CD14-positive monocyte (primary cell): ENCODE results near the gene EPHA3. TPM values are rescaled to one million over a fixed set of nuclear protein-coding genes. Genes with fewer than 3 reads are reported as not detected.

Experiments
- DNase-seq, 3 donors: peaks; one replicate each; pipeline ENCODE4 v3.0.0-alpha.2; 2011 to 2022
- H2AFZ ChIP-seq: 2 replicates; pipeline ENCODE4 v1.6.0; 2012; ENCODE audit warnings: mild to moderate bottlenecking, low read depth, low read length, inconsistent platforms; ENCODE audit not compliant: insufficient read depth, poor library complexity, severe bottlenecking
- H3K27ac ChIP-seq, 2 donors: 1 replicate in 1 of 2; 2 replicates in 1 of 2; pipeline ENCODE4 v1.5.1; 2012 to 2013; ENCODE audit warnings: low read length in 2 of 2, control low read depth in 1 of 2, inconsistent platforms in 1 of 2, low read depth in 1 of 2, mild to moderate bottlenecking in 1 of 2
- H3K27me3 ChIP-seq, 2 donors: one replicate each; pipeline versions ENCODE4 v1.6.0 to v1.6.1; 2011 to 2013; ENCODE audit warnings: low read length in 2 of 2; ENCODE audit not compliant: control insufficient read depth in 2 of 2, insufficient read depth in 2 of 2
- H3K36me3 ChIP-seq, 2 donors: replicated peaks in 1 of 2; 1 replicate in 1 of 2; 2 replicates in 1 of 2; pipeline versions ENCODE4 v1.5.1 to v1.6.1; 2012 to 2013; ENCODE audit warnings: low read length in 2 of 2, control low read depth in 1 of 2, inconsistent platforms in 1 of 2, mild to moderate bottlenecking in 1 of 2; ENCODE audit not compliant: insufficient read depth in 2 of 2, control insufficient read depth in 1 of 2
- H3K4me1 ChIP-seq, 2 donors: 1 replicate in 1 of 2; 2 replicates in 1 of 2; pipeline versions ENCODE4 v1.5.1 to v1.6.1; 2012 to 2013; ENCODE audit warnings: low read length in 2 of 2, control low read depth in 1 of 2, inconsistent platforms in 1 of 2, mild to moderate bottlenecking in 1 of 2, moderate library complexity in 1 of 2; ENCODE audit not compliant: insufficient read depth in 2 of 2, control insufficient read depth in 1 of 2
- H3K4me2 ChIP-seq: replicated peaks from 2 replicates; pipeline ENCODE3; 2012; ENCODE audit warnings: low read length, moderate library complexity, mild to moderate bottlenecking; ENCODE audit not compliant: poor library complexity, severe bottlenecking; ENCODE audit errors: extremely low read depth
- H3K4me3 ChIP-seq, 3 experiments: fragments of 200-600 bp in 1 of 3; sonication (generic) in 1 of 3; replicated peaks in 1 of 3; 1 replicate in 2 of 3; 2 replicates in 1 of 3; pipeline ENCODE4 v1.5.1; 2011 to 2013; ENCODE audit warnings: low read length in 3 of 3, mild to moderate bottlenecking in 3 of 3, control low read depth in 2 of 3, low read depth in 2 of 3, inconsistent platforms in 1 of 3, moderate library complexity in 1 of 3
- H3K79me2 ChIP-seq: 2 replicates; pipeline ENCODE4 v1.6.0; 2012; ENCODE audit warnings: mild to moderate bottlenecking, control low read depth, inconsistent platforms, low read length, moderate library complexity; ENCODE audit not compliant: insufficient read depth
- H3K9ac ChIP-seq: 2 replicates; pipeline ENCODE4 v1.6.0; 2017; ENCODE audit warnings: low read length, mild to moderate bottlenecking; ENCODE audit not compliant: insufficient read depth, poor library complexity, severe bottlenecking
- H3K9me3 ChIP-seq, 2 donors: replicated peaks in 1 of 2; 1 replicate in 1 of 2; 2 replicates in 1 of 2; pipeline versions ENCODE4 v1.5.1 to v1.6.1; 2012 to 2013; ENCODE audit warnings: low read length in 2 of 2, control low read depth in 1 of 2; ENCODE audit not compliant: control insufficient read depth in 1 of 2, insufficient read depth in 1 of 2
- H4K20me1 ChIP-seq: 2 replicates; pipeline ENCODE4 v1.6.0; 2012; ENCODE audit warnings: mild to moderate bottlenecking, low read length, control low read depth, moderate library complexity; ENCODE audit not compliant: insufficient read depth
- H3K27ac Mint-ChIP-seq, 7 donors: one replicate each; pipeline ENCODE4 v1.8.0; 2020; ENCODE audit warnings: mild to moderate bottlenecking in 7 of 7, mixed read lengths in 7 of 7, moderate library complexity in 6 of 7, inconsistent platforms in 2 of 7
- H3K27me3 Mint-ChIP-seq, 3 donors: one replicate each; pipeline ENCODE4 v1.8.0; 2021 to 2022; ENCODE audit warnings: low read depth in 3 of 3, mild to moderate bottlenecking in 3 of 3, mixed read lengths in 3 of 3, moderate library complexity in 3 of 3, inconsistent platforms in 1 of 3
- H3K36me3 Mint-ChIP-seq, 2 donors: one replicate each; pipeline ENCODE4 v1.8.0; 2020; ENCODE audit warnings: mixed read lengths in 2 of 2, inconsistent platforms in 1 of 2, mild to moderate bottlenecking in 1 of 2
- H3K4me1 Mint-ChIP-seq: one replicate; pipeline ENCODE4 v1.8.0; 2020; ENCODE audit warnings: mild to moderate bottlenecking, mixed read lengths
- H3K4me3 Mint-ChIP-seq, 2 donors: one replicate each; pipeline ENCODE4 v1.8.0; 2020; ENCODE audit warnings: mild to moderate bottlenecking in 2 of 2, mixed read lengths in 2 of 2, moderate library complexity in 1 of 2
- H3K9me3 Mint-ChIP-seq, 7 donors: one replicate each; pipeline ENCODE4 v1.8.0; 2020 to 2022; ENCODE audit warnings: mixed read lengths in 7 of 7, mild to moderate bottlenecking in 6 of 7, moderate library complexity in 6 of 7, inconsistent platforms in 2 of 7
- CTCF ChIP-seq: fragments of 200-600 bp; IDR thresholded peaks from one replicate; pipeline ENCODE4 v1.8.0; 2022; ENCODE audit warnings: antibody characterized with exemption, mild to moderate bottlenecking
- WGBS: methylation state at CpG from one replicate; pipeline ENCODE4 v1.1.5; 2013; ENCODE audit warnings: missing lambda C conversion rate; ENCODE audit not compliant: insufficient coverage; 5-methylcytosine and 5-hydroxymethylcytosine counted together
- intact Hi-C, 2 donors: fragments of 100-400 bp; cut with micrococcal nuclease; formaldehyde crosslinking; loops; one replicate each; pipeline versions ENCODE4 v1.15.0 to v1.15.1; 2023
- polyA plus RNA-seq, 3 donors: library from polyadenylated mRNA; depleted of rRNA in 1 of 3; unstranded in 2 of 3; stranded (reverse) in 1 of 3; fragments of 300-500 nt in 2 of 3; fragments of >200 nt in 1 of 3; fragmentation: Illumina TruSeq in 2 of 3; gene quantifications; 1 replicate in 2 of 3; 2 replicates in 1 of 3; pipeline ENCODE4 v1.2.3, GENCODE V29; 2012 to 2021

EPHA3 gene
- polyA plus RNA-seq, 3 donors, result not detected

GRCh38 chr3:89139870-89140269 is 32.4 kb downstream of the EPHA3 start:
- Histone ChIP-seq H3K4me1 (no peaks in the 10 kb centered on the region), H3K9me3 (no peaks in the 10 kb centered on the region), H3K4me3 (no peak overlapping the region), H2AFZ (no peak overlapping the region), H3K9ac (no peak overlapping the region), H3K27ac (no peak overlapping the region), H4K20me1 (no peaks in the 10 kb centered on the region), H3K4me2 (no peak overlapping the region), H3K27me3 (no peaks in the 10 kb centered on the region), H3K79me2 (no peaks in the 10 kb centered on the region), H3K36me3 (no peaks in the 10 kb centered on the region)
- intact Hi-C loops, result no loop called here
- Mint-ChIP-seq H3K4me1 (no peaks in the 10 kb centered on the region), H3K4me3 (no peak overlapping the region), H3K27me3 (no peaks in the 10 kb centered on the region), H3K36me3 (no peaks in the 10 kb centered on the region), H3K27ac (no peak overlapping the region), H3K9me3 (no peaks in the 10 kb centered on the region)
- no peak for DNase-seq
- WGBS, result no CpG with 5 or more reads among the region's 3 CpGs
- no peak for TF ChIP-seq CTCF

GRCh38 chr3:89144080-89144479 is 36.7 kb downstream of the EPHA3 start:
- no peaks in the 10 kb centered on the region for H3K36me3 Mint-ChIP-seq
- no peaks in the 10 kb centered on the region for H3K36me3 ChIP-seq
- DNase-seq, result no peak
- no CpG with 5 or more reads among the region's 2 CpGs for WGBS
- no peak overlapping the region for H3K27ac ChIP-seq
- no peak overlapping the region for H3K4me3 Mint-ChIP-seq
- H3K27me3 ChIP-seq, result no peaks in the 10 kb centered on the region
- no peak overlapping the region for H2AFZ ChIP-seq
- no peak overlapping the region for H3K4me3 ChIP-seq
- H3K9ac ChIP-seq, result no peak overlapping the region
- H3K79me2 ChIP-seq, result no peaks in the 10 kb centered on the region
- H3K4me1 ChIP-seq, result no peaks in the 10 kb centered on the region
- no peak for TF ChIP-seq CTCF
- no peaks in the 10 kb centered on the region for H3K4me1 Mint-ChIP-seq
- no peaks in the 10 kb centered on the region for H3K9me3 Mint-ChIP-seq
- H4K20me1 ChIP-seq, result no peaks in the 10 kb centered on the region
- intact Hi-C loops, result no loop called here
- H3K27me3 Mint-ChIP-seq, result no peaks in the 10 kb centered on the region
- H3K27ac Mint-ChIP-seq, result no peak overlapping the region
- no peak overlapping the region for H3K4me2 ChIP-seq
- no peaks in the 10 kb centered on the region for H3K9me3 ChIP-seq
